Measurements from ENCODE around the gene ERLEC1. TPM values are rescaled to one million over a fixed set of nuclear protein-coding genes. Genes with fewer than 3 reads are reported as not detected.

Gene ERLEC1
- total RNA-seq, 2 donors from 2014 or later, result 41.2 to 55.7 TPM

GRCh38 chr2:53765767-53766166 is 21.1 kb upstream of the ERLEC1 start:
- Histone ChIP-seq H3K4me3 (no peak overlapping the region), H3K4me1 (peaks cover 0 to 12% of the 10 kb centered on the region in 2 donors), H3K27ac (no peak overlapping the region), H3K36me3 (peaks cover 8% of the 10 kb centered on the region), H3K27me3 (no peaks in the 10 kb centered on the region), H3K9me3 (no peaks in the 10 kb centered on the region)
- DNase-seq (ENCODE audit: low spot score), result no peak
- no peak for TF ChIP-seq CTCF (IDR thresholded peaks at IDR 0.05)

- no peaks in the 10 kb centered on the region for H3K27me3 ChIP-seq
- H3K9me3 ChIP-seq, result no peaks in the 10 kb centered on the region
Measured at GRCh38 chr2:53767405-53768241, 19.2 kb upstream of the ERLEC1 start, which contains the start of gene CHAC2. Gene CHAC2 (plus strand): TSS chr2:53767804. CDS start chr2:53767887, 83 bp downstream.

GRCh38 chr2:53768242-53768542 is 18.7 kb upstream of the ERLEC1 start:
- DNase-seq (ENCODE audit: low spot score), result no peak
- peak overlapping the region; percentile 76 to 79 for H3K27ac ChIP-seq
- H3K27me3 ChIP-seq, result no peaks in the 10 kb centered on the region
- no peak for TF ChIP-seq CTCF (IDR thresholded peaks at IDR 0.05)
- H3K4me1 ChIP-seq, result peaks cover 0 to 12% of the 10 kb centered on the region in 2 donors
- H3K9me3 ChIP-seq, result no peaks in the 10 kb centered on the region
- peaks cover 4% of the 10 kb centered on the region for H3K36me3 ChIP-seq
- H3K4me3 ChIP-seq, result peak overlapping the region; percentile 76 to 79

More at GRCh38 chr2:53767405-53768241, 19.2 kb upstream of the ERLEC1 start, which contains the start of gene CHAC2:
- peak; percentile 87 for DNase-seq (ENCODE audit: low spot score)
- Histone ChIP-seq H3K4me1 (peaks cover 0 to 12% of the 10 kb centered on the region in 2 donors), H3K27ac (peak within 1 kb of the TSS; percentile 76 to 79), H3K36me3 (peaks cover 8% of the 10 kb centered on the region), H3K4me3 (peak within 1 kb of the TSS; percentile 76 to 79)
- TF ChIP-seq CTCF (IDR thresholded peaks at IDR 0.05), result peak in 1 of 2 donors; percentile 59

GRCh38 chr2:53769318-53769945 is 17.4 kb upstream of the ERLEC1 start:
- DNase-seq (ENCODE audit: low spot score), result no peak

GRCh38 chr2:53770264-53770663 is 16.6 kb upstream of the ERLEC1 start:
- no peak for TF ChIP-seq CTCF (IDR thresholded peaks at IDR 0.05)
- H3K36me3 ChIP-seq, result no peaks in the 10 kb centered on the region
- no peak overlapping the region for H3K27ac ChIP-seq
- DNase-seq (ENCODE audit: low spot score), result no peak
- peaks cover 0 to 12% of the 10 kb centered on the region in 2 donors for H3K4me1 ChIP-seq
- no peak overlapping the region for H3K4me3 ChIP-seq
- no peaks in the 10 kb centered on the region for H3K9me3 ChIP-seq
- H3K27me3 ChIP-seq, result no peaks in the 10 kb centered on the region

More at GRCh38 chr2:53769318-53769945, 17.4 kb upstream of the ERLEC1 start:
- Histone ChIP-seq H3K27ac (no peak overlapping the region), H3K36me3 (no peaks in the 10 kb centered on the region), H3K4me1 (peaks cover 0 to 12% of the 10 kb centered on the region in 2 donors), H3K9me3 (no peaks in the 10 kb centered on the region), H3K27me3 (no peaks in the 10 kb centered on the region), H3K4me3 (no peak overlapping the region)
- no peak for TF ChIP-seq CTCF (IDR thresholded peaks at IDR 0.05)
